GM13977 (cell line): ENCODE data around the gene SLC23A2.

ENCODE experiments used
- DNase-seq: peaks from one replicate; pipeline ENCODE4 v3.0.0; 2012; ENCODE audit warnings: low spot score
- in situ Hi-C: fragments of 300-500 bp; cut with MboI; formaldehyde crosslinking; loops from one replicate; pipeline ENCODE4 v1.12.0; 2022; ENCODE audit warnings: low sequenced_read_pairs, low pct_unique_long_range_greater_than_20kb, mixed read lengths, inconsistent platforms; ENCODE audit not compliant: unreplicated experiment
- TF ChIP-seq, protein P1 (sequence below): IDR thresholded peaks from 2 replicates; pipeline ENCODE4 v1.5.1; 2012; ENCODE audit warnings: mild to moderate bottlenecking, control low read depth; ENCODE audit not compliant: insufficient read depth; ENCODE audit errors: extremely low read depth, missing control alignments

SLC23A2 gene

GRCh38 chr20:4875578-4876067 lies 125.7 kb downstream of the SLC23A2 start:
- no peak for DNase-seq
- TF ChIP-seq, protein P1, sequence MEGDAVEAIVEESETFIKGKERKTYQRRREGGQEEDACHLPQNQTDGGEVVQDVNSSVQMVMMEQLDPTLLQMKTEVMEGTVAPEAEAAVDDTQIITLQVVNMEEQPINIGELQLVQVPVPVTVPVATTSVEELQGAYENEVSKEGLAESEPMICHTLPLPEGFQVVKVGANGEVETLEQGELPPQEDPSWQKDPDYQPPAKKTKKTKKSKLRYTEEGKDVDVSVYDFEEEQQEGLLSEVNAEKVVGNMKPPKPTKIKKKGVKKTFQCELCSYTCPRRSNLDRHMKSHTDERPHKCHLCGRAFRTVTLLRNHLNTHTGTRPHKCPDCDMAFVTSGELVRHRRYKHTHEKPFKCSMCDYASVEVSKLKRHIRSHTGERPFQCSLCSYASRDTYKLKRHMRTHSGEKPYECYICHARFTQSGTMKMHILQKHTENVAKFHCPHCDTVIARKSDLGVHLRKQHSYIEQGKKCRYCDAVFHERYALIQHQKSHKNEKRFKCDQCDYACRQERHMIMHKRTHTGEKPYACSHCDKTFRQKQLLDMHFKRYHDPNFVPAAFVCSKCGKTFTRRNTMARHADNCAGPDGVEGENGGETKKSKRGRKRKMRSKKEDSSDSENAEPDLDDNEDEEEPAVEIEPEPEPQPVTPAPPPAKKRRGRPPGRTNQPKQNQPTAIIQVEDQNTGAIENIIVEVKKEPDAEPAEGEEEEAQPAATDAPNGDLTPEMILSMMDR: no peak
- in situ Hi-C loops: no loop called here

- in situ Hi-C loops: no loop called here
- TF ChIP-seq, protein P1: no peak
- no peak for DNase-seq
Measured at GRCh38 chr20:4873396-4873795, 127.9 kb downstream of the SLC23A2 start.

- TF ChIP-seq, protein P1: no peak
- DNase-seq: no peak
- in situ Hi-C loops: no loop called here
Measured at GRCh38 chr20:4871486-4871885, 129.8 kb downstream of the SLC23A2 start.

DNA sequence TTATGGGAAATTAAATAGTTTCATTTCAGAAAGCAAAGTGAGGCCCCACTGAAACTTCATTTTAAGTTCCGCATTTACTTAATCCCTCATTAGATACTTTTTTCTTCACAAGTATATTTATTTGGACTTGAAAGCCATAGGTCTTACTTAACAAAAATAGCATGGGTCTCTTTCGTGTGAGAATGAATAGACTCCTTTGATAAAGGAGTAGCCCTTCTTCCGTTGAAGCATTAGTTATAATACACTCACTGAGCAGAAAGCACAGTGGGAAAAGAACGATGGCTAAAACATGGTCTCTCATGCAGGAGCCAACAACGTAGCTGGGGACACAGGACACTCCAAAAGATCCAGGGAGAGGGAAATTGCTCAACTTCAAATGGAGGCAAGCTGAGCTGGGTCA lies 130.4 kb downstream of the SLC23A2 start:
- in situ Hi-C loops: no loop called here
- TF ChIP-seq, protein P1: no peak
- no peak for DNase-seq

DNA sequence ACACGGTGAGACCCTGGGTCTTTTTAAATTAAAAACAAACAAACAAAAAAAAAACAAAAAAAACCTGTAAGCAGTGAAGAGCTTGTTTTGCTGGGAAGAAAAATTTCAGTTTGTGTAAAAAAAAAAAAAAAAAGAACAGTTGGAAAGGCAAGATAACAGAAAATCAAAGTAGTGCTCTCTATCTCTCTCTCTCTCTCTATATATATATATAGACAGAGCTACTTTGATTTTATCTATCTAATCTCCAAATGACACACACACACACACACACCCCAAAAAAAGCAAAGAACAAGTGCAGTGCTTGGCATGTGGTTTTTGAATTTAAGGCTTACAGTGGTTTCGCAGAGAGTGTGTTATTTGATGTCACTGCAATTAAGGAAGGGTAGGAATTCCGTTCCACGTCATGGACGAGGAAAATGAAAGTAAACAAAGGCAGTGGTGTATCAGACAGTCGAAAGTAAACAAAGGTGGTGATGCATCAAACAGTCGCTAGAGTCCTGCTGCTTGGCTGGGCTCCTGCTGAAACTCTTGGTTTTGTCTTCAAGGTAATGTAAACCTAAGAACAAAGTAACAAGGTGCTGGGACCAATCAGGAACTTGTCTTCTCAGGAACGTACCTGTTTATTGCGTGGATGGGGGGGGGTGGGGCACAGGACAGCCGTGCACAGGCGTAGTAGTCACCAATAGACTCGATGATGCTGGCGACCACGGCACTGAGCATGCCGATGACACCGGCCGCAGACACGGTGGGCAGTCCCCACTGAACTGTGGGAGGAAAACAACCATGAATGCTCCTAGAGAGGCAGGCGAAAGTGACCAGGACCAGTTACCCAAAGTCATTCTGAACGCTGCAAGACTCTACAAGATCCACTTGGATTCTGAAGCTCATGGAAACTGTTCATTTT lies 131.8 kb downstream of the SLC23A2 start:
- in situ Hi-C loops: no loop called here
- DNase-seq: no peak
- TF ChIP-seq, protein P1: no peak

DNA sequence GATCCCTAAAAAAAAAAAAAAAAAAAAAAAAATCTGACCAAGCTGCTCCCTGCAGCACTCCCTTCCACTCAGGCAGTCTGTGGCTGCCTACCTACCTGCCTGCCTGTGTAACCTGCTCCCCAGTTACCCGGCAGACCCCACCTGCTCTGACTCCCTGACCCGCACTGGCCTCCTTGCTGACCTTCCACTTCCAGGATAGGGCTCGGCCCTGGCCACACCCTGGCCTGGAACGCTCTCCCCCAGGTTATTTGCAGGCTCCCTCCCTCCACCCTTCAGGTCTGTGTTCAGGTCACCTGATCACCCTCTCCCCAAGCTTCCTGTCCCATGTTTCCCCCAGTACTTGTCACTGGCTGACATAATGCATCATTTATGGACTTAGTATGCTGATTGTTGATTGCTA lies 134.3 kb downstream of the SLC23A2 start:
- in situ Hi-C loops: no loop called here
- TF ChIP-seq, protein P1: no peak
- no peak for DNase-seq
